Measurements from ENCODE around the gene CAMKK1.
"Not testable (repeated sequence)": the region's sequence is repeated elsewhere in the genome, so short reads cannot be mapped to it uniquely, and the experiment has no call there.

Gene CAMKK1

DNA sequence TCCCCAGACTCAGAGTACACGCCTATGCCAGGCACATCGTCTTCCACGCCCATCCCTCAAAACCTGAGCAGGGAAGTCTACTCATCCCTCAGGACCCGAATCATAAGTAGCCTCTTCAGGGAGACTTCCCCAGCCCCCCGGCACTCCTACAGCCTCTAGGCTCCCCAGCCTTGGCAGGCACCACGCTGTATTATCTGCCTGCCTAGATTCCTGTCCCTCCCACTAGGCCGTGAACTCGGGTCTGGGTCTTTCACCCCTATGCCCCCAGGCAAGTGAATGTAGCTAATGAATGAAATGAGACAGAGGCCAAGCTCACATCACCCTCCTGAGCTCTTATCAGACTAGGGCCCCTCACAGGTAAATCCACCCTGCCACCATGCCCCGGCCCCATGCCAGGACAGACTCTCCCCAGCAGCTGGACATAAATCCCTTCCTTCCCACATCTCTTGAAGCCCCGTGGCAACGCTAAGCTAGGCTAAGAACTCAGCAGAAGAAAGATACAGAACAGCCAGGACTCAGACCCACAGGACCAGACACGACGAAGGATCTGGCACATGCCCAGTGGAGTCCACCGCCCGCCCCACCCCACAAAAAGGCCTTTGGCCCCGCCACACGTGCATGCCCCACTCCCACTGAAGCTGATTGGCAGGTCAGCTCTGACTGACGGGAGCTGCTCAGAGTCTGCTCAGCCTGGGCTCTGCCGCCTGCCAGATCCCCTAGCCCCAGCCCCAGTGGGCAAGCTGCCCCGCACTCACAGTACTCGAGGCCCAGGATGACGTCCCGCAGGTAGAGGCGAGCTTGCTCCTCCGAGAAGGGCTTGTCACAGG lies 13.0 kb downstream of the CAMKK1 start:
- DNase-seq (ENCODE audit: low read depth in 2 of 2) = no peak

DNA sequence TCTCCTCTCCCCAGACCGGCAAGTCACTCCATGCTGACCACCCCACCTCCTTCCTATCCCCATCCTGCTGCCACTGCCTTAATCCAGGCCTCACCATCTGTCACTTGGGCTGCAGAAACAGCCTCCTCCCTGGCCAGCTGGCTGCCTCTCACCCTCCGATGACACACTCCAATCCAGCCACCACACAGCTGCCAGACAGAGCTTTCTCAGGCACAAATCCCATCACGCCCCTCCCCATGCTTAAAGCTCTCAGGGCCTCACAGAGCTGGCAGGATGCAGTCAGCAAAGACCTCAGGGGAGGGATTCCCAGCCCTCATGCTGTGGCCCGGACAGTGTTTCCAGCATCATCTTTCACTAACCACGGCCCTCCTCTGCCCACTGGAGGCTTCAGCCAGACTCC lies 13.7 kb downstream of the CAMKK1 start:
- DNase-seq (ENCODE audit: low read depth in 2 of 2) = no peak

DNA sequence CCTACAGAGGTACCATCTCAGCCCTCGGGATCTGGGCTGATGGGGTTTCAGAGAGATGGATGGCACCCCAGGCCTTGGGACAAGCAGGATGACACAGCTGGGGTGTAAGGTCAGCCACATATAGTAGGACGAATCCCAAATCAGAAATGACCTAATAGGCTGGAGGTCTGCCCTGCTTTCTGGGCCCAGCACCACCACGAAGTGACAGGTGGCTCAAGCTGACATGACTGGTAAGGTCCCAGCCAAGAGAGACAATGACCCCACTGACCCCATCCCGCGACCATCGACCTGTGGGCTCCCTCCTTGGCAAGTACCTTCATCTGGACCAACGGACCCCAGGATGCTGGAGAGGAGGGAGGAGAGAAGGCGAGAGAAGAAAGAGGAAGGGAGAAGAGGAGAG lies 15.6 kb downstream of the CAMKK1 start:
- no peak for DNase-seq (ENCODE audit: low read depth in 2 of 2)

DNA sequence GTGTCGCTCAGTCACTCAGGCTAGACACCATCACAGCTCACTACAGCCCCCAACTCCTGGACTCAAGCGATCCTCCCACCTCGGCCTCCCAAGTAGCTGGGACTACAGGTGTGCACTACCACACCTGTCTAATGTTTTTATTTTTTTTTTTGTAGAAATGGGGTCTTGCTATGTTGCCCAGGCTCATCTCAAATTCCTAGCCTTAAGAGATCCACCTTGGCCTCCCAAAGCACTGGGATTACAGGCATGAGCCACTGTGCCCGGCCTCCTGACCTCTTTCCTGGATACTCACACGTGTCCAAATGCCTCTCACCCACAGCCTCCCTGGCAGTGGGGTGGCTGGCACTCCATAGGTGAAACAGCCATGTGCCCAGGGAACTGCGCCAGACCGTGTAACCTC lies 17.5 kb downstream of the CAMKK1 start:
- DNase-seq (ENCODE audit: low read depth in 2 of 2) = no peak

DNA sequence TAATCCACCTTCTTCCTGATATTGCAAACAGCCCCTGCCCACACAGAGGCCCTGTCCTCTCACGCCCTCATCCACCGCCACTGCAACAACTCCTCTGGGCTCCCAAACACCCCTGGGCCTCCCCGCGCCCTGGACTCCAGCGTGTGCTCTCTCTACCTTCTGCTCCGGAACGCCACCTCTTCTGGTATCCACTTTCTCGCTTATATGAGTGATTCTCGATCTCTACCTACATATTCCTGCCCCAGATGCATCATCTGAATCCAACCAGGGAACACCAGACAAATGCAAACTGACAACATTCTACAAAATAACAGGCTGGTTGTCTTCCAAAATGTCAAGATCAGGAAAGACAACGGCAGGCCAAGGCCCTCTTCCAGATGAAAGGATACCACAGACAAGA lies 19.0 kb downstream of the CAMKK1 start:
- no peak for DNase-seq (ENCODE audit: low read depth in 2 of 2)

DNA sequence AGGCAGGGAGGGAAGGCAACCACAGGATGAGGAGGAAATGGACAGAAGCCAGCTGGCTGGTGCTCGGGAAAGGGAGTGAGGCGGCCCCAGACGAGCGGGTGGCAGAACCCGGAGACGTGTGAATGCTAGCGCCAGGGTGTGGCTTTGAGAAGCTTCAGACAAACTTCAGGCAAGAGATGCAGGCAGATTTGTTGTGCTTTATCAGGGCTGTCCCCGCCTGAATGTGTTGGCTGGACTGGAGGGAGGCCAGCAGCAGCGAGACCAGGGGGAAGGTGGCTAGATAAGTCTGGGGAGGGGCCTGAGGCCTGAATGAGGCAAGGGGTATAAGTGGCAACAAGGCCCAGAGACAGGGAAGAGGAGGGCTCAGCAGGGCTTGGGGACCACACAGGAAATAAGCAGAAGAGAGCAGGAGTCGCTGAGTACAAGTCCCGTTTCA lies 22.0 kb downstream of the CAMKK1 start:
- no peak for DNase-seq (ENCODE audit: low read depth in 2 of 2)

DNA sequence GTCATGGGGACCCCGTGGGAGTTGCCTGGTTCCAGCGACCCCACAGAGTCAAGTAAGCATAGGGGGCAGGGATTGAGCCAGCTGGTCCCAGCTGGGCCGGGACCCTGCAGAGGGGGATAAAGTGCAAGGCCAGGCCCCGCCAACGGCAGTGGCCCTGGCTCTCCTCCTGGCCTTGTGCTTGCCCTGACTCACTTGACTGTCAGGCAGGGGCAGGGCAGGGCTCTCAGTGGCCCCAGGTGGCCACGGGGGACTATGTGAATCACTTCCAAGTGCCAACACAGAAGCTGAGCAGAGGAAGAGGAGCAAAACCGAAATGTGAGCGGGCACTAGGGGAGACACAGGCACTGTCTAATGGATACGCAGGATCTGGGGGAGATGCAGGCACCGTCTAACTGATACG lies 25.2 kb downstream of the CAMKK1 start:
- no peak for DNase-seq (ENCODE audit: low read depth in 2 of 2)

DNA sequence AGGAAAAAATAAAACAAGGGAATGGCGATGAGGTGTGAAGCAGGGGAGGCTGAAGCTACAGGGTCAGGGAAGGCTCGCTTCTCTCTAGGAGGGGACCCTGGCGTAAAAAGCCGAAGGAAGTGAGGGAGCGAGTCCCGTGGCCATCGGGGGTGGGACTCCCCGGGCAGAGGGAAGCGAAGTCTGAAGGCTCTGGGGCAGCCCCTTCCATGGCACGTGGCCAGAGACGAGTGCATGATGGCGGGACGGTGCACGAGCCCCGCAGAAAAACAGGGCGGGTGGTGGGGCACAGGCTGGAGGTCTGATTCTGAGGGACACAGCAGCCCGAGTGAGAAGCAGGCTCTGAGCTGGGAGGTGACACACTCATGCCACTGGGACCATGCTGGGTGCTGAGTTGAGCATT lies 25.7 kb downstream of the CAMKK1 start:
- no peak for DNase-seq (ENCODE audit: low read depth in 2 of 2)

DNA sequence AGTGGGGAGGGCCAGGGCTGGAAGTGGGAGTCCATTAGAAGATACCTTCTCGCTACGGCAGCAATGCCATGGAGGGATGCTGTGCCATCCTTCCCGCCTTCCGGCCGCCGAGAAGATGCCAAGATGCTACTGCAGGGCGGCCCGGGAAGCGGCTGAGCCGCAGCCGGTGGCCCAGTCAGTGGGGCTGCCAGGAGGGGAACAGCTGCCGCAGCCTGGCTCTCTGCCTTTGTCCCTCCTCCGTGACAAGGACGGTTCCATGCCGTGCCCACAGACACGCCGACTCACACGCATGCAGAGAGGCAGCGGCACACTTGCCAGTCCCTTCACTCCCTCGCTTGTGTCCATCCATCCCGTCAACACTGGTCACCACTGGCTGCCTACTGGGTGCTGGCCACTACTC lies 26.6 kb downstream of the CAMKK1 start:
- no peak for DNase-seq (ENCODE audit: low read depth in 2 of 2)

DNA sequence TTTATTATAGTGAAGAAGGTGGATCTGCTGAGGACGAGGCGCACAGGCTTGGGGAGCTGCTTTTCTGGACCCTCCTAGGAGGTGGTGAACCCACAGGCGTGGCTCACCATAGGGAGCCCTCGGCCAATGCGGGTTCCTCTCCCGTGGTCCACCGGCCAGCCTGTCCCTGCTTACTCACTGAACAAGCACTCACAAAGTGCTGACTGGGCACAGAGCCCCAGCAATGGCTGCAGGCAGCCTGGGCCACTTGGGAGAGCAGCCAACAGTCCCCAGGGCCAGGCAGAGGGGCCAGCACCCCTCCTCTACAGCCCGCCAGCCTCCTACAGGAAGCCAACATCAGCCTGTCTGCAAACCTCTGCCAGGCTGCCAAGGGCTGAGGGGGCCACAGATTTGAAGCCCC lies 27.7 kb downstream of the CAMKK1 start:
- DNase-seq (ENCODE audit: low read depth in 2 of 2) = no peak

DNA sequence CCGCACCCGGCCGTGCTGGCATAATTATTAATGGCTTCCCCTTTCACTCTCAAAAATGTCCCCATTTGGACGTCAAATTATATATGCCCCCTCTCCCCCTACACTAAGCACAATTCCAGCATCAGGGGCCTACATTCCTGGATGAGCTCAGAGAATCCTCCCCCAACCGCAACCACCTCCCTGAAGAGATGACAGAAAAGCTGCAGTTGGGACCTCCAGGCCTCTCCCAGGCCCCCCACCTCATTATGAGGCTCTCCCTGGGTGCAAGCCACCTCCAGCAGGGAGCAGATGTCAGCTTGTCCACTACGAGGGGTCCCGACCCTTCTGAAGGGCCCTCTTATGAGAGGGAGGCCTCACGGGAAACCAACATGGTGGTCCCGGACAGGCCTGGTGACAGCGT lies 28.3 kb downstream of the CAMKK1 start:
- no peak for DNase-seq (ENCODE audit: low read depth in 2 of 2)

DNA sequence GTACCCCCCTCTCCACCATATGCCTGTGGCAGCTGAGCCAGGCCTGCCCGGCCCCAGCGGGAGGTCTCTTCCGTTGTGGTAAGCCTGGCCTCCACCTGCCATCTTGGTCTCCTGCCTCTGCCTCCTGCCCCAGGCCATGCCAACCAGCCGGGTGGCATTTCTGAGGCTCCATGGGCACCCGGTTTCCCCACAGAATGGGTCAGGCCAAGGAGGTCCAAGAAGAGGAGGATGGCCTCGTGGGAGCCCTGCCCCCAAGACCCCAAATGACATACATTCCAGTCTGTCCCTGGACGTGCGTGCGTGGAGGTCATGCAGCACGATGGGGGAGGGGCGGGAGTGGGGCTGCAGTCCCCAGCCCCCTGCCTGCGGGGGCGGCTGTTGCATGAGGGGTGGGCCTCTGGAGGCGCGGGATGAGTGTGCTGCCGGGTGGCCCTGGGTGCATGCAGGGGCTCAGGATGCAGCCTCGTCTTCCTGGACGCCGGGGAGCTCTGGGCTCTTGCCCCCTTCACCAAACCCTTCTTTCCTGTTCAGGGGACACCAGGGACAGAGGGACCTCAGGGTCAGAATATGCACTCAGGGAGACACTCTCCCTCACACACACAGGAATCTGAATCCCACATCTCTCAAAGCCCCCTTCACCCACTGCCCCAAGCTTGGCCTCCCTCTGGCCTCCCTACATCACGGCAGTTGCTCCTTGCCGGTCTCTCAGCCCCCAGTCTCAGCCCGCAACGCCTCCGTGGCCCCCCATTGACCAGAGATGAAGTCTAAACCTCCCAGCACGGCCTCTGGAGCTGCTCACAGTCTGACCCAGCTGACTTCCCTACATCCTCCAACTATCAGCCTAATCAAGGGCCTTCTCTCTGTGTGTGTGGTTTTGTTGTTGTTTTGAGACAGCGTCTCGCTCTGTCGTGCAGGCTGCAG lies 30.8 kb downstream of the CAMKK1 start:
- no peak for DNase-seq (ENCODE audit: low read depth in 2 of 2)

DNA sequence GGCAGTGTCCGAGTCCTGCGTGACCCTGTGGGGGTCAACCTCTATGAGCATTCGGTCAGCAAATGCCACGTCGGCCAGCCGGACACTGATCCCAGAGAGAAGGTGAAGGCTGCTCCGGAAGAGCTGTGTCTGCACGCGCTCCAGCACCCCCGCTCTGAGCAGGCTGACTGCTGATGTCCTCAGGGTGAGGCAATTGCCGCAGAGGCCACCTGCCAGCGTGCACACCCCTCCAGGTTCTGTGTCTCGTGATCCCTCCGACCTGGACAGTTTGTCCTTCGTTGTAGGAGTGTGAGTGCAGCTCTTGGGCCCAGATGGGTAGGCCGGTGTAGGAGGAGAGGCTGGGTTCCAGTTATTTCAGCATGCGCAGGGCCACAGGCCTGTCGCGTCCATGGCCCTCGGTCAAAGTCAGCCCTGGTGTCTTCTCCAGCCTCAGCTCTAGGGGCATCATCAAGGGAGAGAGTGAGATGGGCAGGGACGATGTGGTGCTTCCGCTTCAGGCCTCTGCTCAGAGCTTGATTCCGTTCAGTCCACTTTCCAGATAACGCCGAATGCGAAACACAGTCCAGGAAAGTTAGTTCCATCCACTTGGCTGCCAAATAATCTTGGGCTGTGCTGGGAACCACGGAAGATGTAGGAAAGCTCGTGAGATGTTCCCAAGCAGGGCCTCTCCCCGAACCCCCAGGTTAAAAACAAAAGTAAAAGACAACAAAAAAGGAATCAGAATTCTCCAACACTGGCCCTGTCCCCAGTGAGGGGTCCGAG lies 31.7 kb downstream of the CAMKK1 start:
- no peak for DNase-seq (ENCODE audit: low read depth in 2 of 2)

DNA sequence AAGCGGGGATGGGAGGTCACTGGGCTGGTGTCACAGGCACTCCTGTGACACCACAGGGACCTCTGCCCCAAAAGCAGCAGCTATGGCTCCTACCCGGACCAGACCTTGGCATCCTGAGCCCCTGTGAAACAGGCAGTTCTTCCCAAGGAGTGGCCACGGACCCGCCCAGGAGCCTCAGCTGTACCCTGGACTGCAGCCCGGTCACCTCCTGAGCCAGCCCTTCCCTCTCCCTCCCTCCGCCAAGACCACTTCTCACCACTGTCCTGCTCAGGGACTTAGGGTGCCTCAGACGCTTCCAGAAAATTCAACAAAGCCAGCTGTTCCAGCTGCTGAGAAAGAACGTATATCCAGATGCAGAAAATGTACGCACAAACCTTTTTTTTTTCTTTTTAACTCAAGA lies 32.9 kb downstream of the CAMKK1 start:
- DNase-seq (ENCODE audit: low read depth in 2 of 2) = no peak

DNA sequence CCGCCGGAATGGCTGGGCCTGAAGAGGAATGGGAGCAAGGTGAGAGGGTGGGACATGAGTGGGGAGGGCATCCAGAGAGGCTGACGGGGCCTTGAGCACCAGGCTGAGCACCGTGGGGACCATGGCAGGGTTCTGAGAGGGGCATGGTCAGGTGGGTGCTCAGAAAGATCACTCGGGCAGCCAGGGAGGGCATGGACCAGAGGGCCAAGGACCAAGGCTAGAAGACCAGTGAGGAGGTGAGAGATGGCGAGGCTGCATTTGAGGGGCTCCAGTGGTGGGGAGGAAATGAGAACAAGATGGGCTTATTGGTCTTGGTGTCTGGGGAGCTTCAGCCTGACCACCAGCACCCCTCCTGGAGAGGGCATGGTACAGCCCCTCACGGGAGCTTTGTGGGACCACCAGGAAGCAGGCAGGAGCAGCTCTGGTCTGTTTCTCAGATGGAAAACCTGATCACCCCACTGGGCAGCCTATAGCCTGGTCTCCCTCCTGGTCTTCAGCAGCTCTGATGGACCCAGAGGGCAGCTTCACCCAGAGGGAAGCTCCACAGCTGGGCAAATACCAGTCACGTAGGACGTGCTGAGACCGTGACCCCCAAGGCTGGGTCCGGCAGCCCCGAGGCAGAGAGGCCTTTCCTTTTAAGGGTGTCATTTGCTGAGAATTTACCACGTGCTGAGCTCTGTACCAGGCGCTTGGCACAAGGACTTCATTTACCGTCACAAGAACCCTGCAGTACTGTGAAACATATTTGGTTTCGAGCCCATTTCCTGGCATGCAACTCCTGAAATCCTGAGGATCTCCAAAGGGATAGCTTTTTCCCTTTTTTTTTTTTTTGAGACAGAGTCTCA lies 35.4 kb downstream of the CAMKK1 start:
- no peak for DNase-seq (ENCODE audit: low read depth in 2 of 2)

DNA sequence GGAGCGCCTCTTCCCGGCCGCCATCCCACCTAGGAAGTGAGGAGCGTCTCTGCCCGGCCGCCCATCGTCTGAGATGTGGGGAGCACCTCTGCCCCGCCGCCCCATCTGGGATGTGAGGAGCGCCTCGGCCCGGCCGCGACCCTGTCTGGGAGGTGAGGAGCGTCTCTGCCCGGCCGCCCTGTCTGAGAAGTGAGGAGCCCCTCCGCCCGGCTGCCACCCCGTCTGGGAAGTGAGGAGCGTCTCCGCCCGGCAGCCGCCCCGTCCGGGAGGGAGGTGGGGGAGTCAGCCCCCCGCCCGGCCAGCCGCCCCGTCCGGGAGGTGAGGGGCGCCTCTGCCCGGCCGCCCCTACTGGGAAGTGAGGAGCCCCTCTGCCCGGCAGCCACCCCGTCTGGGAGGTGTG lies 38.6 kb downstream of the CAMKK1 start:
- not testable (repeated sequence) for DNase-seq (ENCODE audit: low read depth in 2 of 2)

DNA sequence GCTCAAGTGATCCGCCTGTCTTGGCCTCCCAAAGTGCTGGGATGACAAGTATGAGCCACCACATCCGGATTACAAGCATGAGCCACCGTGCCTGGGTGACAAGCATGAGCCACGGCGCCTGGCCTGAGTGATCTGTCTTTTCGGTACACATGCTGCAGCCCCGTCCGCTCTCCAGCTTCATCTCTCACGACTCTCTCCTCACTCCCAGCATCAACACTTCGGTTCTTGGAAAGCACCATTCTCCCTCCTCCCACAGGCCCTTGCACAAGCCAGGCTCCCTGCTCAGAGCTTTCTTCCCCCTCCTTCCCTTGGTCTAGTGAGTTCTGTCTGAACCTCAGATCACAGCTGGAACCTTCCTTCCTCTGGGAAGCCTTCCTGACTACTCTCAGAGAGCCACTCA lies 40.3 kb downstream of the CAMKK1 start:
- DNase-seq (ENCODE audit: low read depth in 2 of 2) = no peak

DNA sequence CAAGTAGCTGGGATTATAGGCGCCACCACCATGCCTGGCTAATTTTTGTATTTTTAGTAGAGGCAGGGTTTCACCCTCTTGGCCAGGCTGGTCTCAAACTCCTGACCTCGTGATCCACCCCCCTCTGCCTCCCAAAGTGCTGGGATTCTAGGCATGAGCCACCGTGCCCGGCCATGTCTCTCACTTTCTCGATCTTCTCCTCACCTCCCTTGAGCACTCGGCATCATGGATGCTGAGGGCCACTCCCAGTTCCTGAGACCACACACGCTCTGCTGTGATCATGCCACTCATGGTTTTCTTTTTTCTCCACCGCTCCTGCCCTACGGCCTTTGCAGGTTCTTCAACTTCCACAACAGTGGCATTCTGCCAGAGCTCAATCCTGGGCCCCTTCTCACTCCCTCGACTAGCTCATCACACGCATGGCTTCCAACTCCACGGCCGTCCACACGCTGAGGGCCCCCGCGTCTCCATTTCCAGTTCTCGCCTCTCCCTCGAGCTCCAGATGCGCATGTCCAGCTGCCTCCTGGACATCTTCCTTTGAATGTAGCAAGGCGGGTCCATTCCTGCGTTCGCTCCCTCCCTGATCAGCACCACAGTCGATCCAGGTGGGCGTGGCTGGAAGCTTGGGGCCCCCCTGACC lies 41.3 kb downstream of the CAMKK1 start:
- DNase-seq (ENCODE audit: low read depth in 2 of 2) = no peak

DNA sequence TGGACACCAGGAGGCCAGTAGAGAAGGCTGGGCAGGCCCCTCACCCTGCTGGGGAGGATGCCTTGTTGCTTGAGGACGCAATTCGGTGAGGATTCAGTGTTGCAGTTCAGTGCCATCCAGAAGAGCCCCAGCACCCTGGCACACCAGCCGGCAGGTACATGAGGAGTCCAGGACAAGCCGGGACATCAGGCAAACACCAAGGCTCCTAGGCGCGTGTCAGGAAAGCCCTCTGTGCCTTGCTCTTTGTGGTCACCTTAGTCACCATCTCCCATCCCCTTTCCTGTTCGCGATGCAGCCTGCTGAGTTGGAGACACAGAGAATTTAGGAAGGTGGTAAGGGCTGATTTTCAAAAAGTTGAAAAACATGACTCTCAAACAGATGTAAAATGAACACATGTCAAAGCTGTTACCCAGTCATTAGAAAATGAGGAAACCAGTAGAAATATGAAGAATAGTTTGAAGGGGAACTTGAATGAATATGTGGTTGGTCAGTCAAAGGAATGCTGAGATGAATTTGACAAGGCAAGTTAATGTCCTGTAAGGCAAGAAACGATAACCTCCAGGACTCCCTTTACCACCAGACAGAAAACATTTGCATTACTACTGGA lies 44.5 kb downstream of the CAMKK1 start:
- DNase-seq (ENCODE audit: low read depth in 2 of 2) = no peak

DNA sequence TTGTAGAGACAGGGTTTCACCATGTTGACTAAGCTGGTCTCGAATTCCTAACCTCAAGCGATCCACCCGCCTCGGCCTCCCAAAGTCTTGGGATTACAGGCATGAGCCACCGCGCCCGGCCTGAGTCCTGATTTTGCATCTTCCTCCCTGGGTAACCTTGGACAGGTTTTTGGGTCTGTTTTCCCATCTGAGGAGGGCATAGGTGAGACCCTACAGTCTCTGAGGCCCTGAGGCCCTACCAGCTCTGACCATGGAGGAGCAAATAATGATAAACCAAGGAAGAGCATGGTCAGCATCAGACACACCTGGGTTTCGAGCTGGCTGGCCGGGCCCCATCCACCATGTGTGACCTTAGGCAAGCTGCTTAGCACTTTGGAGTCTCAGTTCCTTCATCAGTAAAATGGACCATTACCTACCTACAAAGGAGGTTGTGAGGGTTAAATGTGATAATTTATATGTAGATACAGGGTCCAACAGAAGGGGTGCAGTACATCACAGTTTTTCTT lies 45.6 kb downstream of the CAMKK1 start:
- DNase-seq (ENCODE audit: low read depth in 2 of 2) = no peak

Data from fibroblast of skin of left quadriceps (primary cell).